Measurements from ENCODE around the gene KAT6B. TPM values are rescaled to one million over a fixed set of nuclear protein-coding genes. Genes with fewer than 3 reads are reported as not detected.
"Not testable (repeated sequence)": the region's sequence is repeated elsewhere in the genome, so short reads cannot be mapped to it uniquely, and the experiment has no call there.

KAT6B gene
- total RNA-seq, 4 donors from 2014 or later = 45.4 to 94.9 (median 62.9) TPM

DNA sequence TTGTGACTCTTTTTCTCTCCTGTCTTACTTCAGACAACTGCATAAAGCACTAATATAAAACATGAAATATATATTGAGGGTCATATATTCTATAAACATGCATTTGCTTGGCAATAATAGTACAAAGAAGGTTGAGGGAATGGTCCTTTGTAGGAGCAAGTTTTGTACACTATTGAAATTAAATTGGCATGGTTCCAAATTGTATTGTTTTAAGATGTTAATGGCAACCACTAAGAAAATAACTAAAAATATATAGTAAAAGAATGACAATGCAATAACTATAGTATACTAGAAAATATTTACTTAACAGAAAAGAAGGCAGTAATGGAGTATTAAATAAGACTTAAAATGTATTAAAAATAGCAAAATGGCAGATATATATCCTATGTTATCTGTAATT, 33.7 kb upstream of the KAT6B start:
- no peak for TF ChIP-seq CTCF (IDR thresholded peaks at IDR 0.05)
- no peak for TF ChIP-seq POLR2A (IDR thresholded peaks at IDR 0.05)
- Histone ChIP-seq H3K36me3 (no peaks in the 10 kb centered on the region), H3K27me3 (no peaks in the 10 kb centered on the region), H3K4me1 (no peaks in the 10 kb centered on the region), H3K27ac (no peak overlapping the region), H3K4me3 (no peak overlapping the region), H3K9me3 (no peaks in the 10 kb centered on the region)
- no peak for DNase-seq

DNA sequence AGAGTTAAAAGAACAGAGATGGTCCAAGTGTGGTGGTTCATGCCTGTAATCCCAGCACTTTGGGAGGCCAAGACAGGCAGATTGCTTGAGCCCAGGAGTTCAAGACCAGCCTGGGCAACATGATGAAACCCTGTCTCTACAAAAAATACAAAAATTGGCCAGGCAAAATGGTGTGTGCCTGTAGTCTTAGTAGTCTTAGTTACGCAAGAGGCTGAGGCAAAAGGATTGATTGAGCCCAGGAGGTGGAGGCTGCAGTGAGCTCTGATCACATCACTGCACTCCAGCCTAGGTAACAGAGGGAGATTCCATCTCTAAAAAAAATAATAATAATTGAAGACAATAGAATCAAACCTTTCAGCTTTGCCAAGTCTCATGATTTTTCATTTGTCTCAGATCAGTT, 33.2 kb upstream of the KAT6B start:
- not testable (repeated sequence) for H3K36me3 ChIP-seq, H3K9me3 ChIP-seq, H3K27me3 ChIP-seq, H3K4me1 ChIP-seq, H3K27ac ChIP-seq, H3K4me3 ChIP-seq, DNase-seq

GRCh38 chr10:74794531-74794930, 31.9 kb upstream of the KAT6B start:
- DNase-seq = no peak
- H3K4me1 ChIP-seq = no peaks in the 10 kb centered on the region
- TF ChIP-seq CTCF (IDR thresholded peaks at IDR 0.05) (no peak), POLR2A (IDR thresholded peaks at IDR 0.05) (no peak)
- H3K36me3 ChIP-seq = no peaks in the 10 kb centered on the region
- no peak overlapping the region for H3K27ac ChIP-seq
- no peak overlapping the region for H3K4me3 ChIP-seq
- H3K9me3 ChIP-seq = no peaks in the 10 kb centered on the region
- H3K27me3 ChIP-seq = no peaks in the 10 kb centered on the region

DNA sequence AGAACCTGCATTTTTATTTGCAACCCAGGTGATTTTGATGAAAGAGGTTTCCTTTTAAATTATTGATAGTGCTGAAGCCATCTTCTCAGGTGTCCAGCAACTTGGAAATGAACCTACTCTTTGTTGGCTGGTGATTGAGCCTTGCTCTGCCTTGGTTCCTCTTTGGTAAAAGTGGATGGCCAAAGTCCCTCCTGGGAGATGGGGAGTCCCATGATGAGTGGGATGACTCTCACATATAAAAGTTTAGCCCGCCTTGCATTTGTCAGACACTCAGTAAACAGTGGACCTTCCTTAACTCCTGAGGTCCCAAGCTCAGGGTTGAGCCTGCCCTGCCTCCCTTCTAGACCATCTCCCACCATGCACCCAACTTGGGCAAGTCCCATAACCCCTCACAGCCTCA, 28.9 kb upstream of the KAT6B start:
- no peak overlapping the region for H3K27ac ChIP-seq
- no peaks in the 10 kb centered on the region for H3K36me3 ChIP-seq
- no peak for TF ChIP-seq CTCF (IDR thresholded peaks at IDR 0.05)
- TF ChIP-seq POLR2A (IDR thresholded peaks at IDR 0.05) = no peak
- no peaks in the 10 kb centered on the region for H3K27me3 ChIP-seq
- no peaks in the 10 kb centered on the region for H3K9me3 ChIP-seq
- no peak for DNase-seq
- H3K4me3 ChIP-seq = no peak overlapping the region
- no peaks in the 10 kb centered on the region for H3K4me1 ChIP-seq

GRCh38 chr10:74799721-74800221, 26.6 kb upstream of the KAT6B start:
- Histone ChIP-seq H3K4me1 (no peaks in the 10 kb centered on the region), H3K4me3 (no peak overlapping the region), H3K36me3 (no peaks in the 10 kb centered on the region), H3K27me3 (no peaks in the 10 kb centered on the region), H3K9me3 (no peaks in the 10 kb centered on the region), H3K27ac (no peak overlapping the region)
- DNase-seq = no peak
- TF ChIP-seq CTCF (IDR thresholded peaks at IDR 0.05) = no peak
- no peak for TF ChIP-seq POLR2A (IDR thresholded peaks at IDR 0.05)

GRCh38 chr10:74801447-74801846, 25.0 kb upstream of the KAT6B start:
- TF ChIP-seq POLR2A (IDR thresholded peaks at IDR 0.05) = no peak
- no peak for TF ChIP-seq CTCF (IDR thresholded peaks at IDR 0.05)
- Histone ChIP-seq H3K27me3 (no peaks in the 10 kb centered on the region), H3K27ac (no peak overlapping the region), H3K4me3 (no peak overlapping the region), H3K36me3 (no peaks in the 10 kb centered on the region), H3K4me1 (no peaks in the 10 kb centered on the region), H3K9me3 (no peaks in the 10 kb centered on the region)
- DNase-seq = no peak
